NCI-H510A treated with DMSO at 0.1 percent for 48 hours (cell line): ENCODE measurements around the gene PDE6B.
"Not testable (repeated sequence)": the region's sequence is repeated elsewhere in the genome, so short reads cannot be mapped to it uniquely, and the experiment has no call there.

Experiments
- DNase-seq: peaks from one replicate; lab custom pipeline; 2025; lab: John Stamatoyannopoulos, UW

PDE6B gene

GRCh38 chr4:656436-657337 is 31.3 kb downstream of the PDE6B start:
- DNase-seq, result no peak

- DNase-seq, result no peak
Measured at GRCh38 chr4:657338-657833, 32.0 kb downstream of the PDE6B start.

GRCh38 chr4:657834-658667 is 32.7 kb downstream of the PDE6B start:
- DNase-seq, result no peak

GRCh38 chr4:658681-659667 is 33.6 kb downstream of the PDE6B start:
- DNase-seq, result no peak

- DNase-seq, result no peak
Measured at GRCh38 chr4:659851-660250, 34.5 kb downstream of the PDE6B start.

- no peak for DNase-seq
Measured at GRCh38 chr4:660401-660800, 35.0 kb downstream of the PDE6B start.

- no peak for DNase-seq
Measured at GRCh38 chr4:661231-661630, 35.9 kb downstream of the PDE6B start.

GRCh38 chr4:661881-662761 is 36.7 kb downstream of the PDE6B start:
- no peak for DNase-seq

- no peak for DNase-seq
Measured at GRCh38 chr4:663046-663437, 37.7 kb downstream of the PDE6B start.

GRCh38 chr4:663438-664428 is 38.4 kb downstream of the PDE6B start:
- DNase-seq, result peak; percentile 4

GRCh38 chr4:664713-665231 is 39.4 kb downstream of the PDE6B start:
- DNase-seq, result no peak

- no peak for DNase-seq
Measured at GRCh38 chr4:665381-665750, 40.0 kb downstream of the PDE6B start.

- DNase-seq, result no peak
Measured at GRCh38 chr4:665751-666435, 40.5 kb downstream of the PDE6B start.

GRCh38 chr4:666436-666810 is 41.0 kb downstream of the PDE6B start:
- no peak for DNase-seq

- no peak for DNase-seq
Measured at GRCh38 chr4:666822-667544, 41.6 kb downstream of the PDE6B start.

- DNase-seq, result no peak
Measured at GRCh38 chr4:667545-667925, 42.2 kb downstream of the PDE6B start.

GRCh38 chr4:668219-668618 is 42.8 kb downstream of the PDE6B start:
- DNase-seq, result not testable (repeated sequence)
